ENCODE results near the gene ARL3.

DNA sequence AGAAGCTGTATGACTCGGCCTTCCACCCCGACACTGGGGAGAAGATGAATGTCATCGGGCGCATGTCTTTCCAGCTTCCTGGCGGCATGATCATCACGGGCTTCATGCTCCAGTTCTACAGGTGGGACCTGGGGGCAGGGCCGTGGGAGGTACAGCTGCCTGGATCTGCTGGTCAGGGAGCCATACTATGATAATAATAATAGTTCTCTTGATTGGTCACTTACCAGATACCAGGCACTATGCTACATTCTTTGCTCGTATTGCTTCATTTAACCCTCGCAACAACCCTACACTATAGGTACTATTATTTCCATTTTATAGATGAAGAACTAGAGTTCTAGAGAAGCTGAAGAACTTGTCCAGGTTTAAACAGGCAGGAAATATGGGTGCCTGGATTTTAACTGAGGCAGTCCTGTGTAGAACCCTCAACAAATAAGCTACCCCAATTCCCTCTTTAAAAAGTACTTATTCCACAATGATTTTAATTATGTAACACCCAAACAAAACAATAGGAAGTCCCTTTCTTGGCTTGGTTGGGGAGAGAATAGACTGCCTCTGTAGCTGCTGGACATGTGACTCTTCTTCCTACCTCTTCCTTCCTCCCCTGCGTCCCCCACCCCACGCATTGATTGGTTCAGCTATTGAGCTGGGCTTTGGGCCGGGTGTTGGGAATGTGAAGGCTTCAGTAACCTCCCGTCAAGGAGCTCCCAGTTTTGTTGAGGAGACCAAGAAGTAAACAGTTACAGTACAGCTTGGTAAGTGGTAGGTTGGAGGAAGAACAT is 13.0 kb upstream of the ARL3 start:
- TF ChIP-seq, protein P1, sequence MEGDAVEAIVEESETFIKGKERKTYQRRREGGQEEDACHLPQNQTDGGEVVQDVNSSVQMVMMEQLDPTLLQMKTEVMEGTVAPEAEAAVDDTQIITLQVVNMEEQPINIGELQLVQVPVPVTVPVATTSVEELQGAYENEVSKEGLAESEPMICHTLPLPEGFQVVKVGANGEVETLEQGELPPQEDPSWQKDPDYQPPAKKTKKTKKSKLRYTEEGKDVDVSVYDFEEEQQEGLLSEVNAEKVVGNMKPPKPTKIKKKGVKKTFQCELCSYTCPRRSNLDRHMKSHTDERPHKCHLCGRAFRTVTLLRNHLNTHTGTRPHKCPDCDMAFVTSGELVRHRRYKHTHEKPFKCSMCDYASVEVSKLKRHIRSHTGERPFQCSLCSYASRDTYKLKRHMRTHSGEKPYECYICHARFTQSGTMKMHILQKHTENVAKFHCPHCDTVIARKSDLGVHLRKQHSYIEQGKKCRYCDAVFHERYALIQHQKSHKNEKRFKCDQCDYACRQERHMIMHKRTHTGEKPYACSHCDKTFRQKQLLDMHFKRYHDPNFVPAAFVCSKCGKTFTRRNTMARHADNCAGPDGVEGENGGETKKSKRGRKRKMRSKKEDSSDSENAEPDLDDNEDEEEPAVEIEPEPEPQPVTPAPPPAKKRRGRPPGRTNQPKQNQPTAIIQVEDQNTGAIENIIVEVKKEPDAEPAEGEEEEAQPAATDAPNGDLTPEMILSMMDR (conservative IDR thresholded peaks at IDR 0.05 in 1 of 2, IDR thresholded peaks at IDR 0.05 in 1 of 2; ENCODE audit: low read depth in 1 of 2, low read length in 2 of 2), result no peak
- no peak for TF ChIP-seq EZH2 (IDR thresholded peaks at IDR 0.05; ENCODE audit: low read length, missing control alignments)
